HG02852 (cell line): ENCODE measurements around the gene CCDC124.

Experiments
- ATAC-seq: cut with Tn5 transposase; IDR thresholded peaks from one replicate; pipeline ENCODE4 v1.9.1; 2021; ENCODE audit warnings: mild to moderate bottlenecking, moderate library complexity; ENCODE audit not compliant: unreplicated experiment

Gene CCDC124

GRCh38 chr19:17933414-17934129, 757 bp downstream of the CCDC124 start:
- no peak for ATAC-seq

DNA sequence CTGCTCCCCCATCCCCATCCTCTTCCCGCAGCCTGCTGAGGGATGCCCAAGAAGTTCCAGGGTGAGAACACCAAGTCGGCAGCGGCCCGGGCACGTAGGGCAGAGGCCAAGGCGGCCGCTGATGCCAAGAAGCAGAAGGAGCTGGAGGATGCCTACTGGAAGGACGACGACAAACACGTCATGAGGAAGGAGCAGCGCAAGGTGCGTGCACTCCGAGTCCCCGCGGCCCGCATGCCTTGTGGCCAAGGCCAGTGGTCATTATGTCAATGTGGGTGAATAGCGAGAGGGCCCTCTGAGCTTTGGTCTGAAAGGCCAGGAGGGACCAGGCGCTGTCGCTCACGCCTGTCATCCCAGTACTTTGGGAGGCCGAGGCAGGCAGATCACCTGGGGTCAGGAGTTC, 3.6 kb downstream of the CCDC124 start:
- ATAC-seq, result no peak

DNA sequence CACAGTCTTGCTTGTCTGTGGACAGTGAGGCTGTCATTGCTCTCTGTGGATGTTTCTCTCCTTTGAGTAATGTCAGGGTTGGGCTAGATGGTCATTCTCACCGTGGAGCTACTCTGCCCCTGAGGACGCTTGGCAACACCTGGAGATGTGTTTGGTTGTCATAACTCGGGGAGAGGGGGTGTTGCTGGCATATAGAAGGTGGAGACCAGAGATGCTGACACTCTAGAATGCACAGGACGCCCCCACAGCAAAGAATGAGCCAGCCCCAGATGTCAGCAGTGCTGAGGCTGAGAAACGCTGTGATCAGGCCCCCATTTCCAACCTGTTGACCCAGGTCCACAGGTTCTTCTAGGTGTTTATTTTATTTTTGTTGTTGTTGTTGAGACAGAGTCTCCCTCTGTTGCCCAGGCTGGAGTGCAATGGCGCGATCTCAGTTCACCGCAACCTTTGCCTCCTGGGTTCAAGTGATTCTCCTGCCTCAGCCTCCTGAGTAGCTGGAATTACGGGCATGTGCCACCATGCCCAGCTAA, 4.6 kb downstream of the CCDC124 start:
- no peak for ATAC-seq

DNA sequence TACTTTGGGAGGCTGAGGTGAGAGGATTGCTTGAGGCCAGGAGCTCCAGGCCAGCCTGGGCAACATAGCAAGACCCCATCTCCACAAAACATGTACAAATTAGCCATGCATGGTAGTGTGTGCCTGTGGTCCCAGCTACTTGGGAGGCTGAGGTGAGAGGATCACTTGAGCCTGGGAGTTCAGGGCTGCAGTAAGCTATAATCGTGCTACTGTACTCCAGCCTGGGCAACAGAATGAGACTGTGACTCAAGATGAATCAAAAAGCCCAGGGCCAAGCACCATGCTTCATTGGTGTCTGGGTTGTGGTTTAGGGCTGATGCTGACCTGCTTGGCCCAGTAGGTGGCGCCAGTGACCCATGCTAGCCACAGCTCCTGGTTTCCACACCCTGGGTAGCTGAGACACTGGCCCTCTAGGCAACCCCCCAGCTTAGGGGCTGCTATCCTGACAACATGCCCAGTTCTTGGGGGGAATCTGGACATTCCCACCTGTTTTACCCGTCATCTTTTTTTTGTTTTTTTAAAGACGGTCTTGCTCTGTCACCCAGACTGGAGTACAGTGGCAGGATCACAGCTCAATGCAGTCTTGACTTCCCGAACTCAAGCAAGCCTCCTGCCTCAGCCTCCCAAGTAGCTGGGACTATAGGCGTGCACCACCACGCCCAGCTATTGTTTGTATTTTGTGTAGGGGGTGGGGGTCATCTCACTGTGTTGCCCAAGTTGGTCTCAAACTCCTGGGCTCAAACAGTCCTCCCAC, 5.5 kb downstream of the CCDC124 start:
- ATAC-seq, result no peak

GRCh38 chr19:17942181-17942580, 9.4 kb downstream of the CCDC124 start:
- ATAC-seq, result no peak

- no peak for ATAC-seq
These were observed 9.9 kb downstream of the CCDC124 start for GRCh38 chr19:17942582-17943273.

- no peak for ATAC-seq
These were observed 10.7 kb downstream of the CCDC124 start for GRCh38 chr19:17943274-17944221.

- no peak for ATAC-seq
These were observed 11.5 kb downstream of the CCDC124 start for GRCh38 chr19:17944301-17944700.

- peak; percentile 19 for ATAC-seq
These were observed 14.4 kb downstream of the CCDC124 start for GRCh38 chr19:17946965-17947784.

GRCh38 chr19:17947815-17948513, 15.1 kb downstream of the CCDC124 start:
- peak; percentile 58 for ATAC-seq

GRCh38 chr19:17948514-17948900, 15.7 kb downstream of the CCDC124 start:
- ATAC-seq, result no peak

DNA sequence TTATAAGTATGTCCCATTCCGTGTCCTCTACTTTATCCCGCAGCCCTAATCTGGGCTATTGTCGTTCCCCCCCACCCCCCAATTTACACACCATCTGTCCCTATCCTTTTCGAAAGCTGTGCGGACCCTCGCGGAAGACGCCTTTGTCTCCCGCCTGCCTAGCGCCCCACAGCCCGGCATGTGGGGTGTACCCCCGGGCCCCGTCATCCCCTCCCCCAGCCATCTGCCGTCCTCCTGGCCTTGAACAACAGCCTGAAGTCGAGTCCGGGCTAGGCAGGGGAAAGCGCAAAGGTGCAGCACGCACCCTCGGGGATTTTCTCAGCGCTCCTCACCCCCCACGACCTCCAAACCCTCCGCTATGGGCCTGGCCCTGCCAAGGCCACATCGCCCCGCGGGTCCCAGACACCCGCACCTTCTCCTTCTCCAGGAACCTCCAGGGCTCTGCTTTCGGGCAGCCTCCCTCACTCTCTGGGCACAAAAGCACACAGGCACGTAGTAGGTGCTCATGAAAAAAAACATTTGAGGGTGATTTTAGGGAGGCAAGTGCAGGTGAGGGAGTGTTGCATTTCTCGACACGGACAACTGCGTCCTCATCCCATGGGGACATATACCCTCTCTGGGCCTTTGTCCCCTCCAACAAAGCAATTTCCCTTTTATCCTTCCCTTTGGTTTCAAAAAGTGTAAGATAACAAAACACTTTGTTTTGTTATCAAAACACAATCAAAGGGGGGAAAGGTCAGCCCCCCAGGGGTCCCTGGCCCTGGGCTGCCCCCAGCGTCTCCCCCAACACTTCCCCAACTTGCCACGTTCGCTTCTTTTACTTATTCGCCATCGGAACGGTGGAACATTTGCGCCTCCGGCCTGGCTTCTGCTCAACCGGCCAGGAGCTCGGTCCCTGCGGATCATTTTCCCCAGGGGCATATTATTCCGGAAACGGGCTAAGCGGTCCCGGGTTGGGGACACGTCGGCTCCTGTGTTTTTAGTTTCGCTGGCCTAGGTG, 16.4 kb downstream of the CCDC124 start:
- ATAC-seq, result no peak

DNA sequence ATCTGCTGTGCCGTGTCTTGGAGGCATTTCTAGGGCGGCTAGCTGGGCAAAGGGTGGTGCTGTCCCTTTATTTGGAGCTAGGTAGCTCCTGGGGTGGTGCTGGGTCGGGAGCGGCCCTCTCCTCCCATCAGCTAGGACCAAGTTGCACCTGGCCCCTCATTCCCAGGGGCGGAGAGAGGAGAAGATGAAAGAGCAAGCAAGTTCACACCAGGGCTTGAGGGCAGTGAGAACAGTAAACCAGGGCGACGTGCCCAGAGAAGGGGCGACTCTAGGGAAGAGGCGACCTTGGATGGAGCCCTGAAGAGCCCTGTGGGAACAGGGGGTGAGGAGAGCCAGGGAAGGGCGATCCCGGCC, 17.1 kb downstream of the CCDC124 start:
- ATAC-seq, result no peak

- no peak for ATAC-seq
These were observed 17.7 kb downstream of the CCDC124 start for GRCh38 chr19:17950310-17951156.

- ATAC-seq, result no peak
These were observed 18.6 kb downstream of the CCDC124 start for GRCh38 chr19:17951157-17951989.
